DOHH2 (cell line): ENCODE measurements around the gene FA2H.

Experiments
- H3F3A ChIP-seq: fragments of 200-600 bp; sonication (generic), shearing (Covaris generic); 2 replicates; pipeline ENCODE4 v1.6.0; 2016; ENCODE audit warnings: antibody characterized with exemption, mild to moderate bottlenecking; ENCODE audit not compliant: control insufficient read depth, insufficient read depth
- H3K27ac ChIP-seq: fragments of 200-600 bp; sonication (generic); 2 replicates; pipeline ENCODE4 v1.5.1; 2014; ENCODE audit warnings: low read depth, mild to moderate bottlenecking, low read length, moderate library complexity
- H3K27me3 ChIP-seq: fragments of 200-600 bp; sonication (generic); 2 replicates; pipeline ENCODE4 v1.6.1; 2014; ENCODE audit warnings: mild to moderate bottlenecking, low read length, mixed read lengths; ENCODE audit not compliant: control insufficient read depth
- H3K36me3 ChIP-seq: fragments of 200-600 bp; sonication (generic); 2 replicates; pipeline ENCODE4 v1.6.1; 2014; ENCODE audit warnings: mild to moderate bottlenecking, low read length, moderate library complexity, mixed read lengths; ENCODE audit not compliant: control insufficient read depth
- H3K4me1 ChIP-seq: fragments of 200-600 bp; sonication (generic); 2 replicates; pipeline ENCODE4 v1.6.1; 2014; ENCODE audit warnings: mild to moderate bottlenecking, low read length, mixed read lengths; ENCODE audit not compliant: control insufficient read depth
- H3K4me2 ChIP-seq: fragments of 200-600 bp; sonication (generic); 2 replicates; pipeline ENCODE4 v1.6.0; 2014; ENCODE audit warnings: mild to moderate bottlenecking, low read length, moderate library complexity
- H3K4me3 ChIP-seq: fragments of 200-600 bp; sonication (generic); 2 replicates; pipeline ENCODE4 v1.5.1; 2014; ENCODE audit warnings: mild to moderate bottlenecking, low read length, mixed read lengths
- H3K79me2 ChIP-seq: fragments of 200-600 bp; sonication (generic); 2 replicates; pipeline ENCODE4 v1.6.1; 2014; ENCODE audit warnings: mild to moderate bottlenecking, low read length, mixed read lengths; ENCODE audit not compliant: control insufficient read depth
- H3K9me2 ChIP-seq: fragments of 200-600 bp; sonication (generic); replicated peaks from 2 replicates; pipeline ENCODE4 v1.6.1; 2014; ENCODE audit warnings: mild to moderate bottlenecking, low read length, mixed read lengths; ENCODE audit not compliant: control insufficient read depth
- H3K9me3 ChIP-seq: fragments of 200-600 bp; sonication (generic); 2 replicates; pipeline ENCODE4 v1.6.1; 2014; ENCODE audit warnings: antibody characterized with exemption, low read length, mixed read lengths; ENCODE audit not compliant: control insufficient read depth, insufficient read depth
- H4K20me1 ChIP-seq: fragments of 200-600 bp; sonication (generic); 2 replicates; pipeline ENCODE4 v1.6.0; 2014; ENCODE audit warnings: low read depth, mild to moderate bottlenecking, antibody characterized with exemption, low read length, moderate library complexity; ENCODE audit not compliant: control insufficient read depth, insufficient read depth
- CTCF ChIP-seq: fragments of 200-600 bp; sonication (generic); IDR thresholded peaks from one replicate; pipeline ENCODE4 v1.5.1; 2014; ENCODE audit warnings: antibody characterized with exemption, mild to moderate bottlenecking, low read depth, low read length; ENCODE audit not compliant: poor library complexity, severe bottlenecking
- EZH2phosphoT487 ChIP-seq: fragments of 200-600 bp; sonication (generic); IDR thresholded peaks from 2 replicates; pipeline ENCODE4 v1.6.1; 2017; ENCODE audit warnings: borderline replicate concordance, mild to moderate bottlenecking, antibody characterized with exemption, low read length, moderate library complexity, mixed read lengths

Gene FA2H

GRCh38 chr16:74744566-74744965 lies 30.1 kb downstream of the FA2H start:
- Histone ChIP-seq H3K36me3 (no peaks in the 10 kb centered on the region), H3K9me2 (no peaks in the 10 kb centered on the region), H3K4me3 (no peak overlapping the region), H3K4me1 (no peaks in the 10 kb centered on the region), H3K27me3 (no peaks in the 10 kb centered on the region), H3F3A (no peaks in the 10 kb centered on the region), H3K27ac (no peak overlapping the region), H4K20me1 (no peaks in the 10 kb centered on the region), H3K79me2 (no peaks in the 10 kb centered on the region), H3K4me2 (no peak overlapping the region), H3K9me3 (no peaks in the 10 kb centered on the region)
- no peak for TF ChIP-seq CTCF
- TF ChIP-seq EZH2phosphoT487: no peak

GRCh38 chr16:74743668-74744299 lies 30.8 kb downstream of the FA2H start:
- Histone ChIP-seq H3K9me2 (no peaks in the 10 kb centered on the region), H3K27ac (no peak overlapping the region), H4K20me1 (no peaks in the 10 kb centered on the region), H3K4me2 (no peak overlapping the region), H3K36me3 (no peaks in the 10 kb centered on the region), H3K27me3 (no peaks in the 10 kb centered on the region), H3K4me3 (no peak overlapping the region), H3F3A (no peaks in the 10 kb centered on the region), H3K9me3 (no peaks in the 10 kb centered on the region), H3K4me1 (no peaks in the 10 kb centered on the region), H3K79me2 (no peaks in the 10 kb centered on the region)
- TF ChIP-seq CTCF: no peak
- no peak for TF ChIP-seq EZH2phosphoT487

- H3K27me3 ChIP-seq: no peaks in the 10 kb centered on the region
- H3K9me2 ChIP-seq: no peaks in the 10 kb centered on the region
- H3K9me3 ChIP-seq: no peaks in the 10 kb centered on the region
- H3K27ac ChIP-seq: no peak overlapping the region
- no peak overlapping the region for H3K4me3 ChIP-seq
- H3F3A ChIP-seq: no peaks in the 10 kb centered on the region
- no peak overlapping the region for H3K4me2 ChIP-seq
- H3K36me3 ChIP-seq: no peaks in the 10 kb centered on the region
- TF ChIP-seq CTCF (no peak), EZH2phosphoT487 (no peak)
- no peaks in the 10 kb centered on the region for H4K20me1 ChIP-seq
- H3K79me2 ChIP-seq: no peaks in the 10 kb centered on the region
- H3K4me1 ChIP-seq: no peaks in the 10 kb centered on the region
These were observed 31.5 kb downstream of the FA2H start for GRCh38 chr16:74743045-74743667.
